GM12864 (cell line): ENCODE measurements around the gene ARID5A.
A peak's percentile ranks its signal among the peaks of the same experiment; 100 is the strongest.

Source experiments
- DNase-seq: peaks from one replicate; pipeline ENCODE4 v3.0.0-alpha.2; 2011; ENCODE audit warnings: low read depth
- H3K4me3 ChIP-seq: 2 replicates; pipeline ENCODE4 v1.5.1; 2011; ENCODE audit warnings: mild to moderate bottlenecking, low read depth, low read length, control low read depth
- CTCF ChIP-seq: IDR thresholded peaks from 2 replicates; pipeline ENCODE4 v1.5.1; 2011; ENCODE audit warnings: low read depth, mild to moderate bottlenecking, moderate library complexity, low read length, control low read depth, inconsistent platforms; ENCODE audit errors: missing control alignments

Gene ARID5A

GRCh38 chr2:96536445-96537065, at the start of gene ARID5A:
ARID5A (plus strand) TSS chr2:96536752; CDS start chr2:96536827, 75 bp downstream.
- no peak for DNase-seq
- peak within 1 kb of the TSS; percentile 90 for H3K4me3 ChIP-seq
- TF ChIP-seq CTCF = peak; percentile 41

- no peak for DNase-seq
- no peak for TF ChIP-seq CTCF
- no peak overlapping the region for H3K4me3 ChIP-seq
Observed at GRCh38 chr2:96489261-96489660, 47.3 kb upstream of the ARID5A start.

- TF ChIP-seq CTCF = no peak
- no peak for DNase-seq
- H3K4me3 ChIP-seq = no peak overlapping the region
Observed at GRCh38 chr2:96489663-96490062, 46.9 kb upstream of the ARID5A start.

- no peak for TF ChIP-seq CTCF
- no peak for DNase-seq
- no peak overlapping the region for H3K4me3 ChIP-seq
Observed at GRCh38 chr2:96491860-96492497, 44.6 kb upstream of the ARID5A start.

GRCh38 chr2:96493072-96493471, 43.5 kb upstream of the ARID5A start:
- no peak for DNase-seq
- TF ChIP-seq CTCF = no peak
- H3K4me3 ChIP-seq = no peak overlapping the region

- TF ChIP-seq CTCF = no peak
- DNase-seq = no peak
- H3K4me3 ChIP-seq = no peak overlapping the region
Observed at GRCh38 chr2:96494188-96494587, 42.4 kb upstream of the ARID5A start.
